Measurements from ENCODE around the gene ZMYND10. TPM values are rescaled to one million over a fixed set of nuclear protein-coding genes. Genes with fewer than 3 reads are reported as not detected.

The ZMYND10 gene
- total RNA-seq, 4 donors from 2014 or later: 0.28 to 2.1 (median 0.64) TPM

GRCh38 chr3:50293079-50293801 lies 52.3 kb downstream of the ZMYND10 start:
- ATAC-seq (ENCODE audit: low FRiP score) (no peak), DNase-seq (ENCODE audit: low spot score) (no peak)
- TF ChIP-seq, protein P1, sequence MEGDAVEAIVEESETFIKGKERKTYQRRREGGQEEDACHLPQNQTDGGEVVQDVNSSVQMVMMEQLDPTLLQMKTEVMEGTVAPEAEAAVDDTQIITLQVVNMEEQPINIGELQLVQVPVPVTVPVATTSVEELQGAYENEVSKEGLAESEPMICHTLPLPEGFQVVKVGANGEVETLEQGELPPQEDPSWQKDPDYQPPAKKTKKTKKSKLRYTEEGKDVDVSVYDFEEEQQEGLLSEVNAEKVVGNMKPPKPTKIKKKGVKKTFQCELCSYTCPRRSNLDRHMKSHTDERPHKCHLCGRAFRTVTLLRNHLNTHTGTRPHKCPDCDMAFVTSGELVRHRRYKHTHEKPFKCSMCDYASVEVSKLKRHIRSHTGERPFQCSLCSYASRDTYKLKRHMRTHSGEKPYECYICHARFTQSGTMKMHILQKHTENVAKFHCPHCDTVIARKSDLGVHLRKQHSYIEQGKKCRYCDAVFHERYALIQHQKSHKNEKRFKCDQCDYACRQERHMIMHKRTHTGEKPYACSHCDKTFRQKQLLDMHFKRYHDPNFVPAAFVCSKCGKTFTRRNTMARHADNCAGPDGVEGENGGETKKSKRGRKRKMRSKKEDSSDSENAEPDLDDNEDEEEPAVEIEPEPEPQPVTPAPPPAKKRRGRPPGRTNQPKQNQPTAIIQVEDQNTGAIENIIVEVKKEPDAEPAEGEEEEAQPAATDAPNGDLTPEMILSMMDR (IDR thresholded peaks at IDR 0.05): no peak

DNA sequence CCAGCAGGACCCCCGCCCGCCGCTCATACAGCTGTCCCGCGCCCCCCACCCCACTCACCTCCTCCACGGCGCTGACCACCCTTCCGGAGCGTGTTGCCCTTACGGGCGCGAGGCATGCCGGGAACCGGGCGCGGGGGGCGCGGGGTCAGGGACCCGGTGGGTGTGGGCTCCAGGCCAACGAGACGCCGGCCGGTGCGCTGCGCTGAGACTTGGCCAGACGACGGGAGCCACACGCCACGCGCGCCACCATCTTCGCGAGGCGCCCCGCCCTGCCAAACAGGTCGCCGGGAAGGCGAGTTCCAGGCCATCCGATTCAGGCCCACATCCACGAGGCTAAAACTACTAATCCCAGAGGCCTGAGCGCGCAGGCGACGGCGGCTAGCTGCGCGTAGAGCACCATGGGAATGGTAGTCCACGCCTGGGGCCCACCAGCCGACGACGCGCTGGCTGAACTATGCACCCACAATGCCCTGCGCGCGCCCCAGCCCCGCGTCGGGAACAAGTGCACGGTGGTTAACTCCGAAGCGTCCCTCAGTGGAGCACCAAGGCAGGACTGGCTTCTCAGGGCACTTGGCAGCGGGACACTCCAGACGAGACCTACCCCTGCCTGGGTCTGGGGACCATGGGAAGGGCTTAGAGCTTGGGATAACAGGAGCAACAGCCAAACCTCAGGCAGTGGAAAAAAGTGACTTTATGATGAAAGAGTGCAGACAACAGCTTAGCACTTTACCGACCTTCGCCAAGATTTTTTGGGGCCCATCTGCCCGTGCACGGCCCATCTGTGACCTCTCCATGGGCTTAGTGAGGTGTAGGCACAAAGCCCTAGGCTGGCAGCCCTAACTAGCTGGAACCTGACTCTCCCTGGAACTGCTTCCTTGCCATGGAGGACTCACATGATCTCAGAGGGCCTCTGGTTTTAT lies 53.1 kb downstream of the ZMYND10 start, which contains the start of gene IFRD2:
IFRD2 (minus strand) TSS at position 271 of the 920 bp plus-strand sequence; CDS start at position 116, 155 bp downstream.
- ATAC-seq (ENCODE audit: low FRiP score) (peak; percentile 97), DNase-seq (ENCODE audit: low spot score) (peak; percentile 77)
- TF ChIP-seq, protein P1 (IDR thresholded peaks at IDR 0.05): no peak

Other genes starting within 250 kb of the ZMYND10 start
- 10 to 100 TPM; 18.3 to 46.2 (median 33.8) TPM for gene SEMA3F, start 190.4 kb downstream of the ZMYND10 start, total RNA-seq
- 1 to 10 TPM in 1 of 4 donors, not detected in 3; 1.3 TPM for gene GNAT1, start 154.1 kb downstream of the ZMYND10 start, total RNA-seq
- 1 to 10 TPM in 1 of 4 donors, under 1 TPM in 2, not detected in 1; 0.56 to 1.5 (median 0.84) TPM for gene SLC38A3, start 140.5 kb downstream of the ZMYND10 start, total RNA-seq
- 100 to 1,000 TPM; 157 to 305 (median 241) TPM for gene GNAI2, start 109.5 kb downstream of the ZMYND10 start, total RNA-seq
- 10 to 100 TPM; 14.2 to 94.1 (median 45.4) TPM for gene SEMA3B, start 76.6 kb downstream of the ZMYND10 start, total RNA-seq
- not detected for gene LSMEM2, start 66.6 kb downstream of the ZMYND10 start, total RNA-seq
- 100 to 1,000 TPM in 1 of 4 donors, 10 to 100 TPM in 3; 40.0 to 178 (median 72.2) TPM for gene IFRD2, start 53.3 kb downstream of the ZMYND10 start, total RNA-seq
- gene HYAL3, start 46.3 kb downstream of the ZMYND10 start, total RNA-seq: 1 to 10 TPM; 1.9 to 6.2 (median 4.0) TPM
- gene NAA80, start 46.3 kb downstream of the ZMYND10 start, total RNA-seq: 1 to 10 TPM; 3.4 to 8.4 (median 5.3) TPM
- 10 to 100 TPM in 3 of 4 donors, 1 to 10 TPM in 1; 6.8 to 32.3 (median 14.6) TPM for gene HYAL1, start 42.2 kb downstream of the ZMYND10 start, total RNA-seq
- 100 to 1,000 TPM; 106 to 348 (median 175) TPM for gene HYAL2, start 23.0 kb downstream of the ZMYND10 start, total RNA-seq
- gene TUSC2, start 17.5 kb downstream of the ZMYND10 start, total RNA-seq: 10 to 100 TPM; 13.7 to 28.8 (median 22.8) TPM
- gene RASSF1, start 4.9 kb downstream of the ZMYND10 start, total RNA-seq: 10 to 100 TPM; 42.1 to 82.0 (median 53.3) TPM
- gene NPRL2, start 5.0 kb upstream of the ZMYND10 start, total RNA-seq: 10 to 100 TPM in 3 of 4 donors, 1 to 10 TPM in 1; 9.5 to 22.7 (median 13.9) TPM
- gene CYB561D2, start 5.1 kb upstream of the ZMYND10 start, total RNA-seq: 10 to 100 TPM; 26.4 to 33.7 (median 30.2) TPM
- 10 to 100 TPM; 41.5 to 70.6 (median 52.1) TPM for gene TMEM115, start 13.8 kb upstream of the ZMYND10 start, total RNA-seq
- 1 to 10 TPM in 1 of 4 donors, under 1 TPM in 3; 0.19 to 3.6 (median 0.94) TPM for gene CACNA2D2, start 157.9 kb upstream of the ZMYND10 start, total RNA-seq
- gene C3orf18, start 222.0 kb upstream of the ZMYND10 start, total RNA-seq: 10 to 100 TPM in 1 of 4 donors, 1 to 10 TPM in 3; 4.4 to 11.1 (median 9.2) TPM
- gene HEMK1, start 223.8 kb upstream of the ZMYND10 start, total RNA-seq: 1 to 10 TPM; 4.8 to 8.3 (median 6.7) TPM

Data from omental fat pad (tissue), 4 donors.